Kidney epithelial cell (primary cell): ENCODE measurements around the gene RNU2-1. TPM values are rescaled to one million over a fixed set of nuclear protein-coding genes. Genes with fewer than 3 reads are reported as not detected.
"Not testable (repeated sequence)": the region's sequence is repeated elsewhere in the genome, so short reads cannot be mapped to it uniquely, and the experiment has no call there.

Experiments used
- DNase-seq: peaks from one replicate; pipeline ENCODE4 v3.0.0-alpha.2; 2010; ENCODE audit warnings: low read depth
- H3K27me3 ChIP-seq: 2 replicates; pipeline ENCODE4 v1.6.0; 2011; ENCODE audit warnings: low read length; ENCODE audit not compliant: control insufficient read depth, insufficient read depth
- H3K36me3 ChIP-seq: 2 replicates; pipeline ENCODE4 v1.5.1; 2011; ENCODE audit warnings: low read length; ENCODE audit not compliant: control insufficient read depth, insufficient read depth
- H3K4me3 ChIP-seq: 2 replicates; pipeline ENCODE4 v1.5.1; 2011; ENCODE audit warnings: low read depth, mild to moderate bottlenecking, control low read depth, low read length
- total RNA-seq: library from RNA; depleted of rRNA; stranded (reverse); fragments of >200 nt; gene quantifications from 2 replicates; pipeline ENCODE4 v1.2.3, GENCODE V29; 2015
- TF ChIP-seq, protein P1 (sequence below): IDR thresholded peaks from 2 replicates; pipeline ENCODE4 v1.5.1; 2011; ENCODE audit warnings: mild to moderate bottlenecking, moderate library complexity, low read length, control low read depth, inconsistent platforms; ENCODE audit not compliant: insufficient read depth, poor library complexity, severe bottlenecking

RNU2-1 gene
- total RNA-seq, 1 donor from 2014 or later = not detected

DNA sequence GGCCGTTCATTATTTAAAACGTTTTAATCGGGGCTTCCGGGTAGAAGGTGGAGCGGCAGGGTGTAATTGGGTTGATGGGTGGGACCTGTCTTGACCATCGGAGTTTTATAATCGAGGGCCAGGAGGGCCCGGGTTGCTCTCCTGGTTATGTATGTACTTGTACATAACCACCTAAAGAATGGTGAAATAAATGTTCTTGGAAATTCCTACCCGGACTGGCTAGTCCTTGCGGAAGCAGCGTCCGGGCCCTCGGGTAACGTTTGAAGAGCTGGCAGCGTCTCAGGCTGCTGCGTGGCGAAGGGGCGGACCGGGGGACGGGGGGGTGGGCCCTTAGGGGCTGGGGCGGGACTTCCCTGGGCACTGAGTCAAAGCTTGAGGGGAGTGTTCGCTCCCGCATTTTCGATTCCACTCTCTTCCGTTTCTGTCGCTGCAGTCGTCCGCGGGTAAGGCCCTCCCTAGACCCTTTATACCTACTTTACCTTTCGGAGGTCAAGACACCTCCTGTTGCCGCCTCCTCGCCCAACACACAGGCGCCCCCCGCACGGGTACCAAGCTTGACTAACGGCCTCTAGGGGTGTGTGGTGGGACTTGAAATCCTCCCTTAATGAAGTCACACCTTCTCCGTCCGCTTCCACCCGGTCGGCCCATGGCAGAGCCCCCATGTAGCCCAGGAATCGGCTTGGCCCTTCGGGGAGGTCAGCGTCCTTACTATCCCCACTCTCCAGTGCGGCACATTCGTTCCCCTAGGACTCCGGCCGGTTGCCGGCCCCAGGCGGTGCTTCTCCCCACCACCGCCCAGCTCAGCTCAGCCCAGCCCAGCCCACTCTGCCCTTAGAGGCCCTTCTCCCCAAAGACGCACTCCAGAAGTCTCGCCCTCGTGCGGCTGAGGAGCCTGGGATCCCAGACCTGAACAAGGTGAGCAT is 22.0 kb downstream of the RNU2-1 start, which contains the start of gene TMEM106A:
TMEM106A (plus strand) TSS at position 396 of the 923 bp plus-strand sequence. CDS start 1,167 bp downstream, outside the sequence.
- TF ChIP-seq, protein P1, sequence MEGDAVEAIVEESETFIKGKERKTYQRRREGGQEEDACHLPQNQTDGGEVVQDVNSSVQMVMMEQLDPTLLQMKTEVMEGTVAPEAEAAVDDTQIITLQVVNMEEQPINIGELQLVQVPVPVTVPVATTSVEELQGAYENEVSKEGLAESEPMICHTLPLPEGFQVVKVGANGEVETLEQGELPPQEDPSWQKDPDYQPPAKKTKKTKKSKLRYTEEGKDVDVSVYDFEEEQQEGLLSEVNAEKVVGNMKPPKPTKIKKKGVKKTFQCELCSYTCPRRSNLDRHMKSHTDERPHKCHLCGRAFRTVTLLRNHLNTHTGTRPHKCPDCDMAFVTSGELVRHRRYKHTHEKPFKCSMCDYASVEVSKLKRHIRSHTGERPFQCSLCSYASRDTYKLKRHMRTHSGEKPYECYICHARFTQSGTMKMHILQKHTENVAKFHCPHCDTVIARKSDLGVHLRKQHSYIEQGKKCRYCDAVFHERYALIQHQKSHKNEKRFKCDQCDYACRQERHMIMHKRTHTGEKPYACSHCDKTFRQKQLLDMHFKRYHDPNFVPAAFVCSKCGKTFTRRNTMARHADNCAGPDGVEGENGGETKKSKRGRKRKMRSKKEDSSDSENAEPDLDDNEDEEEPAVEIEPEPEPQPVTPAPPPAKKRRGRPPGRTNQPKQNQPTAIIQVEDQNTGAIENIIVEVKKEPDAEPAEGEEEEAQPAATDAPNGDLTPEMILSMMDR = peak; percentile 41
- H3K36me3 ChIP-seq = peaks cover 2% of the 10 kb centered on the region
- no peaks in the 10 kb centered on the region for H3K27me3 ChIP-seq
- peak; percentile 49 for DNase-seq
- H3K4me3 ChIP-seq = peak within 1 kb of the TSS; percentile 48

DNA sequence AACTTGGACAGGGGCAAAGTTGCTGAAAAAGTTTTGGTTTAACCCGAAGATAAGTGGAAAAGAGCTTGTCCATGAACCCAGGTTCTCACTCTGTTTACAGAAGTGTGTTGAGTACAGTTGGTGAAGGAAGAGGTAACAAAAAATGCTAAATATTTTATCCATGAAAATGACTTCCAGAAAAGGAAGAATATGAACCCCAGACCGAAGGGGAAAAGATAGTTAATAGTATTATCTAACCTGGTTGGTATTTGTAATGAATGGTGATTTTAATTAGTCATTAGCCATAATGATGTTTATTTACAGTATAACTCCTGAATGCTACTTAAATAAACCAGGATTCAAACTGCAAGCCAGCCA is 22.7 kb downstream of the RNU2-1 start:
- Histone ChIP-seq H3K4me3 (peak overlapping the region; percentile 48), H3K27me3 (no peaks in the 10 kb centered on the region), H3K36me3 (no peaks in the 10 kb centered on the region)
- DNase-seq = no peak
- TF ChIP-seq, protein P1 = no peak

DNA sequence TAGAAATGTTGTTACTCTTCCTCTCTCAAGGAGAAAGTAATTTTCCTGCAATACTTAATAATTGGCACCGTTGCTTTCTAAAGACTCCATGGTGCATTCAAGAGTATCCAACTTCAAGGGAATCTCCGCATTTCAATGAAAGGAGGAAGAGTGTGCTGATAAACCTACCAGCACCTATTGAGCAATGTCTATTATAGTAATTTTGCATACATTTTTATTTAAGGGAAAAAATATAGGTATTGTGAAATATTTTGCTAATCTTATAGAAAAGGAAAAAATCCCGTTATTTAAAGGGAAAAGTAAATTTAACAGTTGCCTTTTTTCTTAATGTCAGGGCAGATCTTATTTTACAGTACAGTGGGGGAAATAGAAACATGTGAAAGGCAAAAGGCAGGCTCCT is 23.2 kb downstream of the RNU2-1 start:
- no peaks in the 10 kb centered on the region for H3K36me3 ChIP-seq
- TF ChIP-seq, protein P1 = no peak
- H3K27me3 ChIP-seq = no peaks in the 10 kb centered on the region
- no peak overlapping the region for H3K4me3 ChIP-seq
- no peak for DNase-seq

DNA sequence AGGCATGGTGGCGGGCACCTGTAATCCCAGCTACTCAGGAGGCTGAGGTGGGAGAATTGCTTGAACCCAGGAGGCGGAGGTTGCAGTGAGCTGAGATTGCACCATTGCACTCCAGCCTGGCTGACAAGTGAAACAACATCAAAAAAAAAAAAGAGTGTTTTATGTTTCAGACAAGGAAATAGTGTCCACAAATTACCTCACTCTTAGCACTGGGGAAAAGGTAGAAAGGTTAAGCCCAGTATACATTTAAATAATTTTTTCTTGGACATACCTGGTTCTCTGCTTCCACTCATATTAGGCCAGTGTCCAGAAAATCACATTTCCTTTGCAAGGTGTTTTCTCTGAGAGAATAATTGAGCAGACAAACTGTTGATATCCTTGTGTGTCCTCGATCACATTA is 30.8 kb downstream of the RNU2-1 start:
- not testable (repeated sequence) for DNase-seq, H3K4me3 ChIP-seq, H3K36me3 ChIP-seq, H3K27me3 ChIP-seq

DNA sequence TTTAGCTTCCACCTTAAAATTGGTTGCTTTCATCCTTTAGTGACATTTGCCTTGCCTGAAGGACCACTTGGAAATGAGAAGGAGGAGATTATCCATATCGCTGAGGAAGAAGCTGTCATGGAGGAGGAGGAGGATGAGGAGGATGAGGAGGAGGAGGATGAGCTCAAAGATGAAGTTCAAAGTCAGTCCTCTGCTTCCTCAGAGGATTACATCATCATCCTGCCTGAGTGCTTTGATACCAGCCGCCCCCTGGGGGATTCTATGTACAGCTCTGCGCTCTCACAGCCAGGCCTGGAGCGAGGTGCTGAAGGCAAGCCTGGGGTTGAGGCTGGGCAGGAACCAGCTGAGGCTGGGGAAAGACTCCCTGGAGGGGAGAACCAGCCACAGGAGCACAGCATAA is 33.6 kb downstream of the RNU2-1 start:
- no peaks in the 10 kb centered on the region for H3K27me3 ChIP-seq
- H3K4me3 ChIP-seq = no peak overlapping the region
- TF ChIP-seq, protein P1 = no peak
- DNase-seq = no peak
- peaks cover 3% of the 10 kb centered on the region for H3K36me3 ChIP-seq

DNA sequence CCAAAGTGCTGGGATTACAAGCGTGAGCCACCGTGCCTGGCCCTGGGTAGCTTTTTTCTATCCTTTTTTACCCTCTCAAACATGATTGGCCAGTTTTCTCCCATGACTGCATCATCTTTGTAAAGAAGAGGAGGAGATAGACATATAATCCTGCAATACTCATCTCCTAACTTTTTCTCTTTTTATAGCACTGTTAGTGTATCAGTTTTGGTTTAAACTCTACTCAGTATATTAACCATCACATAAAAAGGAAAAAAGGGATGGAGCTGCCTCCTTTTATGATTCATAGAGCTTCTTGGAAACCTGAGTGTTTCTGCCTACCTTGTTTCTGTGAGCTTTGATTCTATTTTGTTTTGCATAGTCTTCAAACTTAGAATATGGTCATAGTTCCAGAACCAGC is 34.1 kb downstream of the RNU2-1 start:
- H3K27me3 ChIP-seq = no peaks in the 10 kb centered on the region
- H3K4me3 ChIP-seq = no peak overlapping the region
- no peak for DNase-seq
- TF ChIP-seq, protein P1 = no peak
- peaks cover 3% of the 10 kb centered on the region for H3K36me3 ChIP-seq
